Glutamatergic neuron (in vitro differentiated cells): Measurements from ENCODE around the gene REEP5. TPM values are rescaled to one million over a fixed set of nuclear protein-coding genes. Genes with fewer than 3 reads are reported as not detected.

Source experiments
- DNase-seq: peaks from one replicate; pipeline ENCODE4 v3.0.0; 2022
- H3K27ac Mint-ChIP-seq: one replicate; pipeline ENCODE4 v1.8.0; 2020; ENCODE audit warnings: mild to moderate bottlenecking, mixed read lengths, inconsistent platforms; ENCODE audit not compliant: unreplicated experiment
- H3K27me3 Mint-ChIP-seq: one replicate; pipeline ENCODE4 v1.8.0; 2020; ENCODE audit warnings: mild to moderate bottlenecking, moderate library complexity, mixed read lengths, inconsistent platforms; ENCODE audit not compliant: unreplicated experiment
- H3K36me3 Mint-ChIP-seq: one replicate; pipeline ENCODE4 v1.8.0; 2020; ENCODE audit warnings: mild to moderate bottlenecking, mixed read lengths, inconsistent platforms; ENCODE audit not compliant: unreplicated experiment
- H3K4me1 Mint-ChIP-seq: one replicate; pipeline ENCODE4 v1.8.0; 2020; ENCODE audit warnings: mild to moderate bottlenecking, low read depth, mixed read lengths, inconsistent platforms; ENCODE audit not compliant: unreplicated experiment
- H3K4me3 Mint-ChIP-seq: one replicate; pipeline ENCODE4 v1.8.0; 2020; ENCODE audit warnings: mild to moderate bottlenecking, mixed read lengths, inconsistent platforms; ENCODE audit not compliant: unreplicated experiment
- H3K9me3 Mint-ChIP-seq: one replicate; pipeline ENCODE4 v1.8.0; 2020; ENCODE audit warnings: mild to moderate bottlenecking, moderate library complexity, mixed read lengths, inconsistent platforms; ENCODE audit not compliant: unreplicated experiment
- total RNA-seq: library from RNA; stranded (reverse); fragmentation: NEBNext Ultra II Directional; extraction: Animal tissue kit (Norgen Biotek cat#: 25700); gene quantifications from one replicate; pipeline ENCODE4 v1.2.1, GENCODE V29; 2021; ENCODE audit not compliant: unreplicated experiment
- TF ChIP-seq, protein P1 (sequence below): fragments of 200-600 bp; sonication (generic); IDR thresholded peaks from one replicate; pipeline ENCODE4 v1.5.0; 2021; ENCODE audit not compliant: partially characterized antibody, unreplicated experiment

REEP5 gene
- total RNA-seq, 1 donor from 2014 or later: 108 TPM

DNA sequence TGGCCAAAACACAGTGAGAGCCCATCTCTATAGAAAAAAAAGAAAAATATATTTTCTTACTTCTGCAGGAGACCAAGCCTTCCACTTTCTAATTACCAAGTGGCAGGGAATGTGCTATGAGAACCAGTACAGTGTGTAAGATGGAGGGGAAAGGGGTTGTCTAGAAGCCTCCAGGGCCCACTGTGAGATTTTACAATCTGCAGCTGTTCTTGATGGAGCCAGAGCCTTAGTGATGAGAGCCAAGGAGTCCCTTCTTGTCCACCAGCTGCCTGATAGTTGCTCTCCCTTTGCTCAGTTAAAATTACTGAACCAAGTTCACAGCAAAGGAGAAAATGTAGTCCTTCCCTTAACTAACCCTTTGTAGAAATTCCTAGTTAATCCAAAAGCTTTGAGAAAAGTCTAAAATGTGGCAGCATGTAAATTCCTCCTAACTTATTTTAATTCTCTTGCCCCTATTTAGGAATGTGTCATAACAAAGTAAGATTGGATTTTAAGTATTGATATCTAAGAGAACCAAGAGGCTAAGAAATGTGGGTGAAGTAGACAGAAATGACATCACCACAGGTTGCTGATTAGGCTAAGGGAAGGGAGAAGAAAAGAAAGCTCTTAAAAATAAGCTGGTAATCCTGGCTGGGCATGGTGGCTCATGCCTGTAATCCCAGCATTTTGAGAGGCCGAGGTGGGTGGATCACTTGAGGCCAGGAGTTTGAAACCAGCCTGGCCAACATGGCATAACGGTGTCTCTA is 41.6 kb downstream of the REEP5 start:
- H3K36me3 Mint-ChIP-seq: no peaks in the 10 kb centered on the region
- no peaks in the 10 kb centered on the region for H3K4me1 Mint-ChIP-seq
- no peak for DNase-seq
- no peak overlapping the region for H3K27ac Mint-ChIP-seq
- H3K27me3 Mint-ChIP-seq: no peaks in the 10 kb centered on the region
- no peaks in the 10 kb centered on the region for H3K9me3 Mint-ChIP-seq
- TF ChIP-seq, protein P1, sequence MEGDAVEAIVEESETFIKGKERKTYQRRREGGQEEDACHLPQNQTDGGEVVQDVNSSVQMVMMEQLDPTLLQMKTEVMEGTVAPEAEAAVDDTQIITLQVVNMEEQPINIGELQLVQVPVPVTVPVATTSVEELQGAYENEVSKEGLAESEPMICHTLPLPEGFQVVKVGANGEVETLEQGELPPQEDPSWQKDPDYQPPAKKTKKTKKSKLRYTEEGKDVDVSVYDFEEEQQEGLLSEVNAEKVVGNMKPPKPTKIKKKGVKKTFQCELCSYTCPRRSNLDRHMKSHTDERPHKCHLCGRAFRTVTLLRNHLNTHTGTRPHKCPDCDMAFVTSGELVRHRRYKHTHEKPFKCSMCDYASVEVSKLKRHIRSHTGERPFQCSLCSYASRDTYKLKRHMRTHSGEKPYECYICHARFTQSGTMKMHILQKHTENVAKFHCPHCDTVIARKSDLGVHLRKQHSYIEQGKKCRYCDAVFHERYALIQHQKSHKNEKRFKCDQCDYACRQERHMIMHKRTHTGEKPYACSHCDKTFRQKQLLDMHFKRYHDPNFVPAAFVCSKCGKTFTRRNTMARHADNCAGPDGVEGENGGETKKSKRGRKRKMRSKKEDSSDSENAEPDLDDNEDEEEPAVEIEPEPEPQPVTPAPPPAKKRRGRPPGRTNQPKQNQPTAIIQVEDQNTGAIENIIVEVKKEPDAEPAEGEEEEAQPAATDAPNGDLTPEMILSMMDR: no peak
- no peak overlapping the region for H3K4me3 Mint-ChIP-seq

DNA sequence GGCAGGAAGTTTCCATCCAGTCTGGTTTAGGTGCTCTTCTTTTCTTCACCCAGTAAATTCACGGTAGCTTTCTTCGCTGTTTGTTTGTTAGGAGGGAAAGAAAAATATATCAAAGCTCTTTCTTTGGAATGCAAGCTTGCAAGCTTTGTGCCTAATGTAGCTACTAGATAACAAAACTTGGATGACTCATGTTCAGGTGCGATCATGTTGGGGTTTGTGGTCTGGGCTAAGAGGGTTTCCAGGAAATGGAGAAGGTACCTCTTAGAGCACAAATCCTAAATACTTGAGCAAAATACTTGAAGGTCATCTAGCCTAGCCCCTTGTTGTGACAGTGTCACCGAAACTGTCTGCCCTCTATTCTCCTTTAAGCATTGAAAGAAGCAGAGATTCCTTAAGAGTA is 43.3 kb downstream of the REEP5 start:
- TF ChIP-seq, protein P1: no peak
- Mint-ChIP-seq H3K4me3 (no peak overlapping the region), H3K4me1 (no peaks in the 10 kb centered on the region), H3K27ac (no peak overlapping the region), H3K36me3 (no peaks in the 10 kb centered on the region), H3K9me3 (no peaks in the 10 kb centered on the region), H3K27me3 (no peaks in the 10 kb centered on the region)
- no peak for DNase-seq

DNA sequence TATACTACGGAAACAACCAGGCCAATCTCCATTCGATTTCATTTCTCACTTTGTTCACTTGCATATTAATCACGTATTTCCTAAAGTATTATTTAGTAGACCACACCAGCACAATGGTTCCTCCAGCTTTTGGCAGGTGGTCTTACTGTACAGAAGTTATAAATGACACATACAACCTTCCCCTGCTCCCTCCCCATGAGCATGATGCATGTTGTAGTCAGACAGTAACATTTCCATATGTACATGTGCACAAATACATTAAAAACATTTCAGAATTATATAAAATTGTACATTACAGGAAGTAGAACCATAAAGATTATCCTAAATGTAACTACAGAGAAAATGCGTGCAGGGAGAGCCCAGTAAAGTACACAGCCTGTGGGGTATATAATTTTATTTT is 43.9 kb downstream of the REEP5 start:
- Mint-ChIP-seq H3K36me3 (no peaks in the 10 kb centered on the region), H3K4me3 (no peak overlapping the region), H3K4me1 (no peaks in the 10 kb centered on the region), H3K27ac (no peak overlapping the region), H3K9me3 (no peaks in the 10 kb centered on the region), H3K27me3 (no peaks in the 10 kb centered on the region)
- DNase-seq: no peak
- TF ChIP-seq, protein P1: no peak

DNA sequence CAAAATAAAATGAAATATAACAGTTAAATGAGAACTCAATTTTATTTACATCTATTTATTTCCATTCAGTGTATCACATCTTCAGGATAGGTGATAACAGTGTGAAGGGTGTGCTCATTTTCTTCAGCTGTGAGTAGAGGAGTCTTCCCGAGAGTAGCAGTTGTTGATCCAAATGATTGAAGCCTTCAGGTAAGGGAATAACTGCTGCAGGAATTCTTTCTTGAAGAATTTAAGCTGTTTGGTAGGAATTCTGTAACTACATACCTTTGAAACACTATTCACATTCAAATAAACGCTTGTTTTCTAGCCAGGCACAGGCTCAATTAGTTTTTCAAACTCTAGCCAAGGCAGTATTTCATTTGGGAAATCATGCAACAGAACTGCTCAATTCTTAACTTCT is 45.7 kb downstream of the REEP5 start:
- no peak for DNase-seq
- Mint-ChIP-seq H3K4me1 (no peaks in the 10 kb centered on the region), H3K36me3 (no peaks in the 10 kb centered on the region), H3K4me3 (no peak overlapping the region), H3K27ac (no peak overlapping the region), H3K27me3 (no peaks in the 10 kb centered on the region), H3K9me3 (no peaks in the 10 kb centered on the region)
- TF ChIP-seq, protein P1: no peak

DNA sequence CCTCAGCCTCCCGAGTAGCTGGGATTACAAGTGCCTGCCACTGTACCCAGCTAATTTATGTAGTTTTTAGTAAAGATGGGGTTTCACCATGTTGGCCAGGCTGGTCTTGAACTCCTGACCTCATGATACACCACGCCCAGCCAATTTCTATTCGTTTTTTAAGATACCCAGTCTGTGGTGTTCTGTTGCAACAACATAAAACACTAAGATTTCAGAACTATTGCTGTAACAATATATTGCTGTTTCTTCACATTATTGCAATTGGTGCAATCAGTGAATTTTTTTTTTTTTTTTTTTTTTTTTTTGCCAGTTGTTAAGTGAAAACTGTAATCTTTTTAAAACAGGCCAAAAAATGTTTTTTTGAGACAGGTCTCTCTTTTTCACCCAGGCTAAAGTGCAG is 51.1 kb downstream of the REEP5 start:
- H3K9me3 Mint-ChIP-seq: no peaks in the 10 kb centered on the region
- no peak overlapping the region for H3K27ac Mint-ChIP-seq
- DNase-seq: no peak
- no peaks in the 10 kb centered on the region for H3K4me1 Mint-ChIP-seq
- TF ChIP-seq, protein P1: no peak
- no peaks in the 10 kb centered on the region for H3K36me3 Mint-ChIP-seq
- H3K27me3 Mint-ChIP-seq: no peaks in the 10 kb centered on the region
- H3K4me3 Mint-ChIP-seq: no peak overlapping the region
